Nephron progenitor cell (in vitro differentiated cells): ENCODE measurements around the gene C3orf33.

Experiments
- DNase-seq: peaks from one replicate; pipeline ENCODE4 v3.0.0; 2021
- H3K27ac Mint-ChIP-seq: 2 replicates; pipeline ENCODE4 v1.8.0; 2021; ENCODE audit warnings: mild to moderate bottlenecking, moderate library complexity, mixed read lengths
- H3K27me3 Mint-ChIP-seq: 2 replicates; pipeline ENCODE4 v1.8.0; 2021; ENCODE audit warnings: mild to moderate bottlenecking, low read depth, mixed read lengths; ENCODE audit not compliant: poor library complexity
- H3K36me3 Mint-ChIP-seq: 2 replicates; pipeline ENCODE4 v1.8.0; 2021; ENCODE audit warnings: low read depth, mixed read lengths
- H3K4me1 Mint-ChIP-seq: 2 replicates; pipeline ENCODE4 v1.8.0; 2021; ENCODE audit warnings: mixed read lengths
- H3K4me3 Mint-ChIP-seq: 2 replicates; pipeline ENCODE4 v1.8.0; 2021; ENCODE audit warnings: mild to moderate bottlenecking, moderate library complexity, mixed read lengths
- H3K9me3 Mint-ChIP-seq: 2 replicates; pipeline ENCODE4 v1.8.0; 2021; ENCODE audit warnings: mild to moderate bottlenecking, moderate library complexity, mixed read lengths
- TF ChIP-seq, protein P1 (sequence below): fragments of 200-600 bp; sonication (generic); IDR thresholded peaks from 2 replicates; pipeline ENCODE4 v1.5.0; 2021; ENCODE audit warnings: antibody characterized with exemption

The C3orf33 gene

DNA sequence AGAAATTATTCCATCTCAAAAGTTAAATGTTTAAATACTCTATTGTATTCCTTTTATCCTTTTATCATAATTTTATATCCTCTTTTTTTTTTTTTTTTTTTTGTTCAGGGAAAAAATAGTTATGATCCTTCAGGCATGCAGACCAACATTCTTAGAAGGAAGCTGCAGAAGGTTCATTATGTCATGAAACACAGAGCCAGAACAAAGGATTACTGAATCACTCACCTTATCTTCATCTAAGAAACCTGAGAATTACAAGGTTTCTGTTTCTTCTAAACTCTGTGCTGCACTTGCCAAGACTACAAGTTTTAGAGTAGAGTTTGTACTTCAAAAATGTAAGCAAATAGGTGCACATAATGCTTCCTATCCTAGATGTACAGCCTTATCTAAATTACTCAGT is 64.5 kb downstream of the C3orf33 start:
- TF ChIP-seq, protein P1, sequence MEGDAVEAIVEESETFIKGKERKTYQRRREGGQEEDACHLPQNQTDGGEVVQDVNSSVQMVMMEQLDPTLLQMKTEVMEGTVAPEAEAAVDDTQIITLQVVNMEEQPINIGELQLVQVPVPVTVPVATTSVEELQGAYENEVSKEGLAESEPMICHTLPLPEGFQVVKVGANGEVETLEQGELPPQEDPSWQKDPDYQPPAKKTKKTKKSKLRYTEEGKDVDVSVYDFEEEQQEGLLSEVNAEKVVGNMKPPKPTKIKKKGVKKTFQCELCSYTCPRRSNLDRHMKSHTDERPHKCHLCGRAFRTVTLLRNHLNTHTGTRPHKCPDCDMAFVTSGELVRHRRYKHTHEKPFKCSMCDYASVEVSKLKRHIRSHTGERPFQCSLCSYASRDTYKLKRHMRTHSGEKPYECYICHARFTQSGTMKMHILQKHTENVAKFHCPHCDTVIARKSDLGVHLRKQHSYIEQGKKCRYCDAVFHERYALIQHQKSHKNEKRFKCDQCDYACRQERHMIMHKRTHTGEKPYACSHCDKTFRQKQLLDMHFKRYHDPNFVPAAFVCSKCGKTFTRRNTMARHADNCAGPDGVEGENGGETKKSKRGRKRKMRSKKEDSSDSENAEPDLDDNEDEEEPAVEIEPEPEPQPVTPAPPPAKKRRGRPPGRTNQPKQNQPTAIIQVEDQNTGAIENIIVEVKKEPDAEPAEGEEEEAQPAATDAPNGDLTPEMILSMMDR, result no peak
- Mint-ChIP-seq H3K27me3 (no peaks in the 10 kb centered on the region), H3K4me3 (peak overlapping the region; percentile 99), H3K36me3 (peaks cover under 1% of the 10 kb centered on the region), H3K27ac (peak overlapping the region; percentile 32), H3K9me3 (no peaks in the 10 kb centered on the region), H3K4me1 (peaks cover 87% of the 10 kb centered on the region)
- DNase-seq, result no peak

DNA sequence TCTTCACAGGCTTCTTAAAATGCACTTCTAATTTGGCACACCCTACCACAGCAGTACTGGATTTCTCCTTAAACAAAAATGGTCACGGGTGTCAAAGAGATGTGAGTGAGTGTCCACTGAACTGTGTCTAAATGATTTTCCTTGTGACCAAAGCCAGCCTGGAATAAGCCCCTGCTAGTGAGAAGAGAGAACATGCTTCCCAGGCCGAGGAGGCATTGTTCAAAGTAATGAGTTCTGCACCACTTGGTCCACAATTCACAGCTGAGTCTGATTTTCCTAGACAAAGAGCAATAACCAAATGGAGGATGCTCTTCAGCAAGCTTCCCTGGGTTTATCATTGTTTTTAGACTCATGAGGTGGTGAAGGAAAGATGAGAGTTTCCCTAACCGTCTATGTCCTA is 65.0 kb downstream of the C3orf33 start:
- H3K4me3 Mint-ChIP-seq, result peak overlapping the region; percentile 99
- peaks cover 87% of the 10 kb centered on the region for H3K4me1 Mint-ChIP-seq
- TF ChIP-seq, protein P1, result no peak
- DNase-seq, result no peak
- no peaks in the 10 kb centered on the region for H3K9me3 Mint-ChIP-seq
- no peaks in the 10 kb centered on the region for H3K27me3 Mint-ChIP-seq
- H3K36me3 Mint-ChIP-seq, result peaks cover 5% of the 10 kb centered on the region
- H3K27ac Mint-ChIP-seq, result peak overlapping the region; percentile 94

DNA sequence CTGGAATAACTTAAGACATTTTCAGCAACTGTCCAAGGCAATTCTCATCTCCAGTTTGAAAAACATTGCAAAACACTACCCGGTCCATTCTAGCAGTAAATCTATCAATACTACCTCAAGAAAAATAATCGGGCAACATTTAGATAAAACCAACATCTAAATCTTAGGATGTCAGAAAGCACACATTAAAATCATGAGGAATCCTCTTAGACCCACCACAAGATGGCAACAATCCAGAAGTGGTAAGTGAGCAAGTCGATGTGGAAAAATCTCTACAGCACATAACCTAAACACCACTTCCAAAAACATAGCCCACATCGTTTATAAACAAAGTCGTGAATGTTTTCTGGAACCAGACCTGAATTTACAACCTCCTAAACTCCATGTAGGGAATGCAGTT is 66.9 kb downstream of the C3orf33 start:
- Mint-ChIP-seq H3K27ac (peak overlapping the region; percentile 78), H3K4me1 (peaks cover 76% of the 10 kb centered on the region), H3K4me3 (peak overlapping the region; percentile 15), H3K9me3 (peaks cover 4% of the 10 kb centered on the region), H3K36me3 (peaks cover 18% of the 10 kb centered on the region), H3K27me3 (no peaks in the 10 kb centered on the region)
- DNase-seq, result no peak
- TF ChIP-seq, protein P1, result no peak

DNA sequence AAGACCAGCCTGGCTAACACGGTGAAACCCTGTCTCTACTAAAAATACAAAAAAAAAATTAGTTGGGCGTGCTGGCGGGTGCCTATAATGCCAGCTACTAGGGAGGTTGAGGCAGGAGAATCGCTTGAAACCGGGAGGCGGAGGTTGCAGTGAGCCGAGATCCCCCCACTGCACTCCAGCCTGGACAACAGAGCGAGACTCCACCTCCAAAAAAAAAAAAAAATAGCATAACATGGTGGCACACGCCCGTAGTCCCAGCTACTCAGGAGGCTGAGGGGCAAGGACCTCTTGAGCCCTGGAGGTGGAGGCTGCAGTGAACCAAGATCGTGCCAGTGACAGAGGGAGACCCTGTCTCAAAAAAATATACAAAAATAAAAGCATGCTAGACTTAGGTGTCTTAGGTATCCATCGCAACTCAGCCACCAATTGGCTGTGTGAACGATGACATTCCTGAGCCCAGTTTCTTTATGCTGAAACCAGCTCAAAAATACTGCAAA is 67.5 kb downstream of the C3orf33 start:
- Mint-ChIP-seq H3K9me3 (peaks cover 9% of the 10 kb centered on the region), H3K4me1 (peaks cover 72% of the 10 kb centered on the region), H3K27me3 (no peaks in the 10 kb centered on the region), H3K4me3 (no peak overlapping the region), H3K27ac (peak overlapping the region; percentile 97), H3K36me3 (peaks cover 24% of the 10 kb centered on the region)
- TF ChIP-seq, protein P1, result no peak
- DNase-seq, result no peak

DNA sequence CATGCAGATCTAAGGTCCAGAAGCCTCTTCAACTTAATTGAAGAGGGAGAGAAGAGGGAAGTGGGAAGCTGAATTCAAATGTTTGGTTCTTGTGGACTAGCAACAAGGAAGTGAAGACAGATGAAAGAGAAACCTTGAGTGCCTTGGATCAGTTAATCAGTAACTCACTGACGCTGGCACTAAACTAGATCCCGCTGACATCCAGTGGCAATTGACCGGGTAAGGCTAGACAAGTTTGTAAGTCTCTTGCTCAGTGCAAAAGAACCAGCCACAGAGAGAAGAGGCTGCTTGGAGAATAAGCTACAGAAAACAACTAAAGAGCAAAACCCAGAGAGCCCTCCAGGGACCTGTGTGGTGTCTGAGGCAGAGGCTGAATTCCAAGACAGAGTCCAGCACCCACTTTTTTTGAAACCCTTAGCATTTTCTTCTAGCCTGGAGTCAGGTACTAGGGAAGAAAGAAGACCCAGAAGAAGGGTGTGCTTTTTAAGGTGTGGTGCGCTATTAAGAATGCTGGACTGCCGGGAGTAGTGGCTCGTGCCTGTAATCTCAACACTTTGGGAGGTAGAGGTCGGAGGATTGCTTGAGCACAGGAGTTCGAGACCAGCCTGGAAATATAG is 68.1 kb downstream of the C3orf33 start:
- peak overlapping the region; percentile 97 for H3K27ac Mint-ChIP-seq
- peaks cover 16% of the 10 kb centered on the region for H3K9me3 Mint-ChIP-seq
- H3K27me3 Mint-ChIP-seq, result no peaks in the 10 kb centered on the region
- peaks cover 30% of the 10 kb centered on the region for H3K36me3 Mint-ChIP-seq
- peaks cover 65% of the 10 kb centered on the region for H3K4me1 Mint-ChIP-seq
- peak overlapping the region; percentile 69 for H3K4me3 Mint-ChIP-seq
- peak; percentile 17 for DNase-seq
- TF ChIP-seq, protein P1, result no peak

DNA sequence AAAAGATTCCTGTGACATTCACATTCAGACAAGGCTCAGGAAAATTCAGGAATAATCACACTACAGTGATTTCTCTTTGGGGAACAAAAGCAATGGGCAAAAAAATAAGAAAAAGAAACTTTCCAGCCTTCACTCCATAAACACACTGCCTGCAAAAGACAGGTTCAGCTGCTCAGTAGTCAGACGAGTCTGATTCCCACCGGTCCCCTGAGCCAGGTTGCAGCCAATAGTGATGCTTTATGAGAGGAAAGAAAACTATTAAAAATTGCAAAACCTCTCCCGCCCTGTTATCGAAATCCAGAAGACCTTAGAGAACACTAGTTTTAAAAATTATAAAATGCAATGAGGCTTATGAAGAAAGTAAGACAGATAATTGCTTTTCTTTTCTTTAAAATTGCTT is 69.7 kb downstream of the C3orf33 start:
- Mint-ChIP-seq H3K4me3 (no peak overlapping the region), H3K36me3 (peaks cover 40% of the 10 kb centered on the region), H3K4me1 (peaks cover 55% of the 10 kb centered on the region), H3K27ac (peak overlapping the region; percentile 71), H3K27me3 (peaks cover 4% of the 10 kb centered on the region), H3K9me3 (peaks cover 17% of the 10 kb centered on the region)
- TF ChIP-seq, protein P1, result no peak
- DNase-seq, result no peak
